ENCODE data around the gene FAM107A. TPM values are rescaled to one million over a fixed set of nuclear protein-coding genes. Genes with fewer than 3 reads are reported as not detected.

FAM107A gene
- total RNA-seq, 1 experiment from 2014 or later: not detected

DNA sequence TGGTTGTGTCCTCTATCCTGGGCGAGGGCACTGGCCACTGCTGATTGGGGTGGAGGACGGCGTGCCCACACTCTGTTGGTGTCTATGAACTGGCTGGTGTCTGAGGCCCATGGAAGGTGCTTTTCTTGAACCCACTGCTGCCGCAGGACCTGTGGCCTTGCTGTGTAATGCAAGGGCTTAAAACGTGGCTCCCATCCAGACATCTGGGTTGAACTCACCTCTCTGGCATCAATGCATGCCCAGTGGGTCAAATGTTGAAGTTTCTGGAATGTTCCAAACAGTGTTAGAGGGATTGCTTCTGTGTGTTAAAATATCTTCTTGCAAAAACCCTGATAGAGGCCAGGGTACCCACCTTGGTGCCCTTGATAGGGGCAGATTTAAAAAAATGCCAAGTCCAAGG lies 46.8 kb upstream of the FAM107A start:
- no peak overlapping the region for H3K4me3 Mint-ChIP-seq (ENCODE audit: unreplicated experiment)
- TF ChIP-seq, protein P1, sequence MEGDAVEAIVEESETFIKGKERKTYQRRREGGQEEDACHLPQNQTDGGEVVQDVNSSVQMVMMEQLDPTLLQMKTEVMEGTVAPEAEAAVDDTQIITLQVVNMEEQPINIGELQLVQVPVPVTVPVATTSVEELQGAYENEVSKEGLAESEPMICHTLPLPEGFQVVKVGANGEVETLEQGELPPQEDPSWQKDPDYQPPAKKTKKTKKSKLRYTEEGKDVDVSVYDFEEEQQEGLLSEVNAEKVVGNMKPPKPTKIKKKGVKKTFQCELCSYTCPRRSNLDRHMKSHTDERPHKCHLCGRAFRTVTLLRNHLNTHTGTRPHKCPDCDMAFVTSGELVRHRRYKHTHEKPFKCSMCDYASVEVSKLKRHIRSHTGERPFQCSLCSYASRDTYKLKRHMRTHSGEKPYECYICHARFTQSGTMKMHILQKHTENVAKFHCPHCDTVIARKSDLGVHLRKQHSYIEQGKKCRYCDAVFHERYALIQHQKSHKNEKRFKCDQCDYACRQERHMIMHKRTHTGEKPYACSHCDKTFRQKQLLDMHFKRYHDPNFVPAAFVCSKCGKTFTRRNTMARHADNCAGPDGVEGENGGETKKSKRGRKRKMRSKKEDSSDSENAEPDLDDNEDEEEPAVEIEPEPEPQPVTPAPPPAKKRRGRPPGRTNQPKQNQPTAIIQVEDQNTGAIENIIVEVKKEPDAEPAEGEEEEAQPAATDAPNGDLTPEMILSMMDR (IDR thresholded peaks at IDR 0.05; ENCODE audit: insufficient read depth in 1 of 2, low read depth in 1 of 2, low read length in 1 of 2, severe bottlenecking in 1 of 2, unreplicated experiment in 1 of 2): no peak
- H3K27ac Mint-ChIP-seq (ENCODE audit: unreplicated experiment): no peak overlapping the region
- no peaks in the 10 kb centered on the region for H3K9me3 ChIP-seq
- DNase-seq: no peak
- ChIA-PET POLR2A (no interaction called here), CTCF (interaction anchor here (1.2 kb wide), 1 partner anchor 63 kb away, joined by 3 read pairs; no protein-coding TSS in a partner anchor)
- no peaks in the 10 kb centered on the region for H3K27me3 Mint-ChIP-seq (ENCODE audit: insufficient read depth, unreplicated experiment)
- intact Hi-C loops (cut with micrococcal nuclease; ENCODE audit: unreplicated experiment): no loop called here
- H3K9me3 Mint-ChIP-seq (ENCODE audit: unreplicated experiment): no peaks in the 10 kb centered on the region
- H3K4me1 ChIP-seq: peaks cover 6% of the 10 kb centered on the region; the same call in 1 of the 2 replicates
- no peaks in the 10 kb centered on the region for H3K27me3 ChIP-seq (replicated peaks; ENCODE audit: control insufficient read depth, insufficient read depth, low read length)
- no peaks in the 10 kb centered on the region for H3K36me3 Mint-ChIP-seq (ENCODE audit: insufficient read depth, unreplicated experiment)
- H3K36me3 ChIP-seq (ENCODE audit: control insufficient read depth, insufficient read depth, low read length): no peaks in the 10 kb centered on the region
- BruUV-seq (replicated peaks): no TSS peak
- no peak overlapping the region for H3K4me3 ChIP-seq (ENCODE audit: low read depth, low read length)
- H3K4me1 Mint-ChIP-seq (ENCODE audit: low read depth, unreplicated experiment): no peaks in the 10 kb centered on the region

DNA sequence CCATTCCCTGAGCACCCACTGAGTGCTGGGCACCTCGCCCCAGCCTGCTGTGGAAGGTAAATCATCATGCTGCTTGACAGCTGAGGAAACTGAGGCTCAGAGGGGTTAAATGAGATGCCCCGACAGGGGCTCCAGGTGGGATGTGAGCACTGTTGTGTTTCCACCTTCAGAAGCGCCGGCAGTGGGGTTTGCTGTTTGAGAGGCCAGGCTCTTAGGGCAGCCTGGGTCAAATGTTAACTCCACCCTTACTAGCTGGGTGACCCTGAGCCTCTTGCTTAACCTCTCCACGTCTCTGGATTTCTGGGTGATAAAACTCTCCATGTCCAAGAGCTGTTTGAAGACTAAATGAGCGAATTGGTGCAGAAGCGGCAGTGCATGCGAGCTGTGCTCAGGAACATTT lies 46.3 kb upstream of the FAM107A start:
- POLR2A ChIA-PET: no interaction called here
- no peaks in the 10 kb centered on the region for H3K9me3 Mint-ChIP-seq (ENCODE audit: unreplicated experiment)
- no TSS peak for BruUV-seq (replicated peaks)
- no peak overlapping the region for H3K4me3 ChIP-seq (ENCODE audit: low read depth, low read length)
- no peak overlapping the region for H3K4me3 Mint-ChIP-seq (ENCODE audit: unreplicated experiment)
- TF ChIP-seq, protein P1 (IDR thresholded peaks at IDR 0.05; ENCODE audit: insufficient read depth in 1 of 2, low read depth in 1 of 2, low read length in 1 of 2, severe bottlenecking in 1 of 2, unreplicated experiment in 1 of 2): no peak
- no peaks in the 10 kb centered on the region for H3K36me3 ChIP-seq (ENCODE audit: control insufficient read depth, insufficient read depth, low read length)
- no peak overlapping the region for H3K27ac Mint-ChIP-seq (ENCODE audit: unreplicated experiment)
- peaks cover 2% of the 10 kb centered on the region; the same call in 1 of the 2 replicates for H3K4me1 ChIP-seq
- H3K27me3 ChIP-seq (replicated peaks; ENCODE audit: control insufficient read depth, insufficient read depth, low read length): no peaks in the 10 kb centered on the region
- no peaks in the 10 kb centered on the region for H3K36me3 Mint-ChIP-seq (ENCODE audit: insufficient read depth, unreplicated experiment)
- CTCF ChIA-PET: interaction anchor here (1.2 to 1.4 kb wide), 2 partner anchors 9 to 63 kb away, joined by 3 to 4 read pairs; no protein-coding TSS in a partner anchor
- no peak for DNase-seq
- H3K27me3 Mint-ChIP-seq (ENCODE audit: insufficient read depth, unreplicated experiment): no peaks in the 10 kb centered on the region
- H3K4me1 Mint-ChIP-seq (ENCODE audit: low read depth, unreplicated experiment): no peaks in the 10 kb centered on the region
- intact Hi-C loops (cut with micrococcal nuclease; ENCODE audit: unreplicated experiment): no loop called here
- no peaks in the 10 kb centered on the region for H3K9me3 ChIP-seq

DNA sequence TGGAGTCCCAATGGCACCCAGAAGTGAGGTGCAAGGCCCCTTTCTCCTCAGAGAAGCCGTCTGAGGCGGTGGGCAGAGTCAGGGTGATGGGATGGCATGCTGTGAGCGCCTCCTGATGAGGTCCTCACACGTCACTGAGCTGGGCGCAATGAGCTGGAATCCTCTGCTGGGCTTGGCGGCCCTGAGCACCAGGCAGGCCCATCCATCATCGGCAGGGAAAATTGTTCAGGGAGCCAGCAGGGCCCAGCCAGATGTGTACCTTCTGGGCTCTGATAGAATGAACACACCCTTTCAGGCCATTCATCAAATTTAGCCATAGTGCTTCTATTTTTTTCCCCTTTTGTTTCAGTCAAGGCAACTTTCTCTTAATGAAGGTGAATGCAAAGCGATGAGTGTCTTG lies 45.7 kb upstream of the FAM107A start:
- no peaks in the 10 kb centered on the region for H3K4me1 ChIP-seq
- Mint-ChIP-seq H3K4me3 (ENCODE audit: unreplicated experiment) (no peak overlapping the region), H3K27ac (ENCODE audit: unreplicated experiment) (no peak overlapping the region), H3K27me3 (ENCODE audit: insufficient read depth, unreplicated experiment) (no peaks in the 10 kb centered on the region), H3K9me3 (ENCODE audit: unreplicated experiment) (no peaks in the 10 kb centered on the region), H3K4me1 (ENCODE audit: low read depth, unreplicated experiment) (no peaks in the 10 kb centered on the region), H3K36me3 (ENCODE audit: insufficient read depth, unreplicated experiment) (no peaks in the 10 kb centered on the region)
- intact Hi-C loops (cut with micrococcal nuclease; ENCODE audit: unreplicated experiment): no loop called here
- no peaks in the 10 kb centered on the region for H3K27me3 ChIP-seq (replicated peaks; ENCODE audit: control insufficient read depth, insufficient read depth, low read length)
- H3K36me3 ChIP-seq (ENCODE audit: control insufficient read depth, insufficient read depth, low read length): no peaks in the 10 kb centered on the region
- no peaks in the 10 kb centered on the region for H3K9me3 ChIP-seq
- no TSS peak for BruUV-seq (replicated peaks)
- TF ChIP-seq, protein P1 (IDR thresholded peaks at IDR 0.05; ENCODE audit: insufficient read depth in 1 of 2, low read depth in 1 of 2, low read length in 1 of 2, severe bottlenecking in 1 of 2, unreplicated experiment in 1 of 2): no peak
- no peak for DNase-seq
- H3K4me3 ChIP-seq (ENCODE audit: low read depth, low read length): no peak overlapping the region
- POLR2A ChIA-PET: no interaction called here
- CTCF ChIA-PET: interaction anchor here (1.2 to 1.4 kb wide), 2 partner anchors 9 to 62 kb away, joined by 3 to 4 read pairs; no protein-coding TSS in a partner anchor

All from Caco-2 (cell line).